CD4-positive, alpha-beta T cell treated with Interleukin-12 subunit alpha and Interleukin-12 subunit beta, for 1 hour (primary cell): ENCODE measurements around the gene GPR35.
A peak's percentile ranks its signal among the peaks of the same experiment; 100 is the strongest.

Experiments
- DNase-seq: peaks from one replicate; pipeline ENCODE4 v3.0.0-alpha.2; 2020

The GPR35 gene, protein sequence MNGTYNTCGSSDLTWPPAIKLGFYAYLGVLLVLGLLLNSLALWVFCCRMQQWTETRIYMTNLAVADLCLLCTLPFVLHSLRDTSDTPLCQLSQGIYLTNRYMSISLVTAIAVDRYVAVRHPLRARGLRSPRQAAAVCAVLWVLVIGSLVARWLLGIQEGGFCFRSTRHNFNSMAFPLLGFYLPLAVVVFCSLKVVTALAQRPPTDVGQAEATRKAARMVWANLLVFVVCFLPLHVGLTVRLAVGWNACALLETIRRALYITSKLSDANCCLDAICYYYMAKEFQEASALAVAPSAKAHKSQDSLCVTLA

DNA sequence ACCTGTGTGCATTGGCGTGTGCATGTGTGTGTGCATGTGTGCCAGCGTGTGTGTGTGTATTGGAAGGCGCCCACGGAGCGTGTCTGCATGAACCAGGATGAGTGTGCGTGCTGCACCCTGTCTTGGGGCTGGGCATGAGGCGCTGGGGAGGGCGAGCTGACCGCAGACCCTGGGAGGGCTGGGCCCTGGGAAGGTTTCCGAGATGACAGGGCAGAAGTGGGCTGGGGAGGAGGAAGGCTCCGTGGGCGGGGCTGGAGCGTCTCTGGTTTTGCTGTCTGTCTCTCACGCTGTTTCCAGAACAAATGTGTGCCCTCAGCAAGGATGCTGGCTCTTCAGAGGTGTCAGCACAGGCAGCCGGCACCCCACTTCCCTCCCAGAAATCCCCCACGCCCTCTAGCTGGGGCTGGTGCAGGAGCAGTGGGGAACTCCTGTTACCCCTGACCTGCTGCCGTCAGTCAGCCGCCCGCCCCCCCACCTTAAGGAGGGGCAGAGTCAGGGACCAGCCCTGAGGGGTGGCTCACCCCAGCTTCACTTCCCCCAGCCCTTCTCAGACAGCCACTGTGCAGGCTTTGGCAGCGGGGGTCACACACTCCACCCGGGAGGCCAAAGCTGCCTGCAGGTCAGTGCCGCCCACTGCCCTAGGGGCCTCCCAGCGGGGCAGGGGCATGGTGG lies at the start of gene GPR35:
Gene GPR35, plus strand, starts transcription at position 531 of the 672 bp plus-strand sequence. CDS start 4,473 bp downstream, outside the sequence.
- DNase-seq = peak; percentile 88

- DNase-seq = no peak
Measured at GRCh38 chr2:240576036-240576435, 49.2 kb upstream of the GPR35 start.

DNA sequence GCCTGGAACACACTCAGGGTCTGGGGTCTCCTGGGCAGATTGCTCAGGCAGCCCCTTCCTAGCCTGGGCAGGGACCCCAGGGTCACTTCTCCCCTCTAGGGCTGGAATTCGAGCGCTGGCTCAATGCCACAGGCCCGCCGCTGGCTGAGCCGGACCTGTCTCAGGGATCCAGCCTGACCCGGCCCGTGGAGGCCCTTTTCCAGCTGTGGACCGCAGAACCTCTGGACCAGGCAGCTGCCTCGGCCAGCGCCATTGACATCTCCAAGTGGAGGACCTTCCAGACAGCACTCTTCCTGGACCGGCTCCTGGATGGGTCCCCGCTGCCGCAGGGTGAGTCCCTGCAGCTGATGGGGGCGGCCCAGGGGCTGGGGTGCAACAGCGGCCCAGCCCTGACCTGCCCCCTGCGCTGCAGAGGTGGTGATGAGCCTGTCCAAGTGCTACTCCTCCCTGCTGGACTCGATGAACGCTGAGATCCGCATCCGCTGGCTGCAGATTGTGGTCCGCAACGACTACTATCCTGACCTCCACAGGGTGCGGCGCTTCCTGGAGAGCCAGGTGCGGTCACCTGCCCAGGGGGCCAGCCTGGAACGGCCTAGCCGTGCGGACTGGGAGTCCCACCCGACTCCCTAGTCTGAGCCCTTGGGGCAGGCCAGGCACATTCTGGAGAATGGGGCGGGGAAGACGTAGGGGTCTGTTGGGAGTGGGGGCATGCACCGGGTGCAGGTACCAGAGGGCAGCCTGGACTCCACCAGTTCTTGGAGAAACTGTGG lies 48.7 kb upstream of the GPR35 start:
- no peak for DNase-seq

GRCh38 chr2:240577281-240578109 lies 47.8 kb upstream of the GPR35 start:
- DNase-seq = no peak

DNA sequence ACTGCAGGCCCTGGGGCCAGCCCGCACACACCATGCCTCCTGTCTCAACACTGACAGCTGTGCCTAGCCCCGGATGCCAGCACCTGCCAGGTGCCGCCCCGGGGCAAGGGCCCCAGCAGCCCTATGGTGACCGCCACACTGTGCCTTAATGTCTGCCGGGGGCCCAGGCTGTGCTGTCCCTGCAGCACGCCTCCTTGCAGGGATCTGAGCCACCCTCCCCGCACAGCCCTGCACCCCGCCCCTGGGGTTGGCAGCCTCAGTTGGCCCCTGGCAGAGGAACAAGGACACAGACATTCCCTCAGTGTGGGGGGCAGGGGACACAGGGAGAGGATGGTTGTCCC lies 47.2 kb upstream of the GPR35 start:
- no peak for DNase-seq

DNA sequence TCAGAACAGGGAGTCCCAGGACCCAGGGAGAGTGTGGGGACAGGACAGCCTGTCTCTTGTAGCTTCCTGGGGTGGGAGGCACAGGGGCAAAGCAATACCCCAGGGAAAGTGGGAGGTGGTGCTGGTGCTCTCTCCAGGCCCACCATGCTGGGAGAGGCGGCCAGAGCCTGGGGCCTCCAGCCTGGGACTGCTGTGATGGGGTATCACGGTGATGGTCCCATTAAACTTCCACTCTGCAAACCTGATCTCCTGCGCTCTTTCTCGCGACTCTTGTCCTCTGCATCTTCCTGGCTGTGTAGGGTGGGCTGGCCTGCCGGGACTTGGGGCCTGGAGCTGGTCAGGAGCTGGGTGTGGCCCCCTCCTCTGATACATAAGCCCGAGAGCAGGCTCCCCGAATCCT lies 46.8 kb upstream of the GPR35 start:
- DNase-seq = no peak

DNA sequence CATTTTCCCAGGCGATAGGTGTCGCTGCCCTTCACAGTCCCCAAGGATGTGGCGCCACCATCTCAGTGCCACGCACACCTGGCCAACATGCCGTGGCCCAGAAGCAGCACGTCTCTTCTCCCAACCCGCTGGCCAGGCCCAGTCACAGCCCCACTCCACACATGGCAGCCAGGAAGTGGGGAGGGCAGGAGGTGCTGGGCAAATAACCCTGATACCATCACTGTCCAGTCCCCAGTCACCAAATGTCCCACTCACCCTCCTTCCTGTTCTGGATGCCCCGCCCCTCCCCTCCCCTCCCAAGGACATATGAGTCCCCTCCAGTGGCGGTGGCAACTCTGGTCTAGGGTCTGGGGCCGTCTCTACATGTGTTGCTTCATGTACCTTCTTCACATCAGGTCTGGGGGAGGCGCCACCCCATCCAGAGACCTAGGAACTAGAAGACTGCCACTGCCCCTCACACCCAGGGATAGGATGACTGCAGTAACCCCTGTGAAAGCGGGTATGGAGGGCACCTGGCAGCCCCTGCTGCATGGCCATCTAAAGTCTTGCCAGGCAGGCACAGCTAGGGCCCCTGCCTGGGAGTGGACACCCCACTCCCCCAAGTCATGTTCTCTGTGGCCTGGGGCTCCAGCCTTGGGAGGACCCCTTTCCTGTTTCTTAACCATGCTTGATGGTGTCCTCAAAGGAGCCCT lies 46.1 kb upstream of the GPR35 start:
- no peak for DNase-seq

DNA sequence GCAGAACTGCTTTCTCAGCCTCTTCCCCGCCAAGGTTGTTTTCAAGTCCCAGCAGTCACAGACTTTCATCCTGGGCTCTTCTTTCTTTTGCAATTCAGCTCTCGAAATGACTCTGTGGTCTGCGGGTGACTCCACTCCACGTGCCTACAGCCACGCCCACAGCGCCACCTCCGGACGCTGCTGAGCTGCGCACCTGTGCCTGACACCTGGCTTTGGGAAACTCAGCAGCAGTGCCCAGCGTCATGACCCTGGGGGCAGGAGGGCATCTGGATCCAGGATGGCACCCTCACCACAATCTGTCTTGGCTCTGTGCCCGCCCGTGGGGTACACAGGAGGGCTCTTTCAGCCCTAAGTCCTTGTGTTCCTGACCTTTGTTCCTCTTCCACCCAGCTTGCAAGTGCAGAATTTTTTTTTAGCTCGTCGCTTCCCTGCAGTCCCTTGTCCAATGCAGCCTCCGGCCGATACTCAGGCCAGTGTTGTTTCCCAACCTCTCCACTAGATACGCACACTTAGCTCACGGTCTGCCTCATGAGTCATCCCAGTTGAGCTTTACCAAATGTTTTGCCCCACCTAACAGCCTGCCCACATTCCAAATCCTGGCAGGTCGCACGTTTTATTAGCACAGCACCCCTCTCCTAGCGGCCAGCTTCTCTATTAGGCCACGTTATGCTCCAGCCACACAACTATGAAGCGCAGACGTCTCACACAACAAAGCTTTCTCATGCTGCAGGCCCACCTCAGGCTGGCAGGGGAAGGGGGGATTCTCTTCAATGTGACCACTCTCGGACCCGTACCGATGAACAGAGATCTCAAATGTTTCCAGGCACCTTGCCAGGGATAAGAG lies 45.3 kb upstream of the GPR35 start:
- DNase-seq = peak; percentile 86

- DNase-seq = no peak
Measured at GRCh38 chr2:240581811-240582210, 43.5 kb upstream of the GPR35 start.

GRCh38 chr2:240582781-240583180 lies 42.5 kb upstream of the GPR35 start:
- DNase-seq = no peak

- DNase-seq = no peak
Measured at GRCh38 chr2:240583774-240584173, 41.5 kb upstream of the GPR35 start.

GRCh38 chr2:240584486-240585031 lies 40.7 kb upstream of the GPR35 start:
- DNase-seq = peak; percentile 18

DNA sequence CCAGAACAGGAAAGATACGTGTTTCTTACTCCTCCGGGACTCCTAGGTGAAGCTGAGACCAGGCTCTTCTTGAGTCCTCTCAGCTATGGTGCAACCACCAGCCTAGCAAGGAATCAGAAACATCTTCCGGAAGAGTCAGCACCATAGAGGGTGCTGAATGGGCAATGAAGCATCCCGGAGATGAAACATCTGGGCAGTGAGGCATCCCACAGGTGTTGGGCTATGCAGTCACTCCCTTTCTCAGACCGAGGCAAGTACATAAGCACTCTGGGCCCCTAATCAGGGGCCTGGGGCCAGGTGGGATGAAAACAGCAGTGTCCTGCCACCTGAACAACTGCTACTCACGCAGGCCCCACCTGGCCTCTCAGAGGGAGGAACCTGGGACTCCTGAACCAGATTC lies 40.2 kb upstream of the GPR35 start:
- no peak for DNase-seq

GRCh38 chr2:240585681-240586197 lies 39.5 kb upstream of the GPR35 start:
- no peak for DNase-seq

GRCh38 chr2:240586198-240586918 lies 38.9 kb upstream of the GPR35 start, which contains the start of gene CAPN10:
CAPN10 (plus strand) TSS chr2:240586734; CDS start chr2:240586912, 178 bp downstream.
- peak; percentile 96 for DNase-seq

GRCh38 chr2:240586919-240587800 lies 38.1 kb upstream of the GPR35 start:
- peak; percentile 58 for DNase-seq

DNA sequence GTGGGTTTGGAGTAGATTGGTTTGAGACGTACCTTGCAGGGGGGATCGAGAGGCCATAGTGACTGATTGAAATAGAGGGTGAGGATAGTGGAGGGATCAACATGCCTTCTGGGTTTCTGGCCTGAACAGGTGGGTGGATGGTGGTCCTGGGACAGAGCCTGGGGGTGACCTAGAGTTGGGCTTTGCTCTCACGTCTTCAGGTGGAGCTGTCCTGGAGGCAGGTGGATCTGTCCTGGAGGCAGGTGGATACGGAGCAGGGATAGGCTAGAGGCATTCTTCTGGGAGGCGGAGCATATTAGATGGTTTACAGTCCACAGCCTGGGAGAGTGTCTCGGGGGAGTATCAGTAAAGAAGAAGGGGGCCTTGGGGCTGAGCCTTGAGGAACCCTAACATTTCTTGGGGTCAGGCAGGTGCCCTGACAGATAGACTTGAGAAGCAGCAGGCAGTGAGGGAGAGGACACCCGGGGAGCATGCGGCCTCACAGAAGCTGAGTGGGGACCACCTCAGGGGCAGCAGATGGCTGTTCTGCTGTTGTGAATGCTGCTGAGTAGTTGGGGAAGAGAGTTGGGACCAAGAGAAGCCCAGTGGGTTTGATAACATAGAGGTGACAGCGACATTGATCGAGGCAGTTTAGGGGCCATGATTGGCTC lies 37.1 kb upstream of the GPR35 start:
- DNase-seq = no peak

- DNase-seq = no peak
Measured at GRCh38 chr2:240588669-240589068, 36.6 kb upstream of the GPR35 start.
